CD4-positive, alpha-beta T cell treated with Interferon gamma for 1 hour (primary cell): ENCODE results near the gene USP7.

Experiments used
- DNase-seq: peaks from one replicate; pipeline ENCODE4 v3.0.0-alpha.2; 2020

Gene USP7

GRCh38 chr16:8950580-8951077 is 13.1 kb downstream of the USP7 start:
- no peak for DNase-seq

- no peak for DNase-seq
These were observed 13.9 kb downstream of the USP7 start for GRCh38 chr16:8949536-8950418.

- DNase-seq, result no peak
These were observed 14.9 kb downstream of the USP7 start for GRCh38 chr16:8948831-8949230.

GRCh38 chr16:8948069-8948593 is 15.6 kb downstream of the USP7 start:
- no peak for DNase-seq

GRCh38 chr16:8946544-8946943 is 17.2 kb downstream of the USP7 start:
- DNase-seq, result no peak

DNA sequence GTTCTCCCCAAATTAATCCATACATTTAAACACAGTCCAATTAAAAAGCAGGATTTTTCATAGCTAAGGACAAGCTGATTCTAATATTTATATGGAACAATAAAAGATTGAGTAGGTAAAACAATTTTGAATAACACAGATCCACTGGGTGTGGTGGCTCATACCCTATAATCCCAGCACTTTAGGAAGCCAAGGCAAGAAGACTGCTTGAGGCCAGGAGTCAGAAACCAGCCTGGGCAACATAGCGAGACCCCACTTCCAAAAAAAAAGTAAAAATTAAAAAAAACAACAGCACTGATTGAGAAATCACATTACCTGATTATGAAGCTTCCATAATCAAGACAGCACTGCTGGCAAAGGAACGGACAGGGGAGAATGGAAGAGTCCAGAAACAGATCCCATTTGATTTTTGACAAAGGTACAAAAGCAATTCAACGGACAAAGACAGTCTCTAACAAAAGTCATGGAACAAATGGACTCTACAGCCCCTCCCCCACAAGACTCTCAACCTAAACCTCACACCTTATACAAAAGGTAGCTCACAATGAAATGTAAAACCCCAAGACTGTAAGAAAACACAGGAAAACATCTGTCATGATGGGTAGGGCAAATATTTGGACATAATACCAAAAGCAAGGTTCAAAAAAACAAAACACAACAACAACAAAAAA is 17.9 kb downstream of the USP7 start:
- no peak for DNase-seq

DNA sequence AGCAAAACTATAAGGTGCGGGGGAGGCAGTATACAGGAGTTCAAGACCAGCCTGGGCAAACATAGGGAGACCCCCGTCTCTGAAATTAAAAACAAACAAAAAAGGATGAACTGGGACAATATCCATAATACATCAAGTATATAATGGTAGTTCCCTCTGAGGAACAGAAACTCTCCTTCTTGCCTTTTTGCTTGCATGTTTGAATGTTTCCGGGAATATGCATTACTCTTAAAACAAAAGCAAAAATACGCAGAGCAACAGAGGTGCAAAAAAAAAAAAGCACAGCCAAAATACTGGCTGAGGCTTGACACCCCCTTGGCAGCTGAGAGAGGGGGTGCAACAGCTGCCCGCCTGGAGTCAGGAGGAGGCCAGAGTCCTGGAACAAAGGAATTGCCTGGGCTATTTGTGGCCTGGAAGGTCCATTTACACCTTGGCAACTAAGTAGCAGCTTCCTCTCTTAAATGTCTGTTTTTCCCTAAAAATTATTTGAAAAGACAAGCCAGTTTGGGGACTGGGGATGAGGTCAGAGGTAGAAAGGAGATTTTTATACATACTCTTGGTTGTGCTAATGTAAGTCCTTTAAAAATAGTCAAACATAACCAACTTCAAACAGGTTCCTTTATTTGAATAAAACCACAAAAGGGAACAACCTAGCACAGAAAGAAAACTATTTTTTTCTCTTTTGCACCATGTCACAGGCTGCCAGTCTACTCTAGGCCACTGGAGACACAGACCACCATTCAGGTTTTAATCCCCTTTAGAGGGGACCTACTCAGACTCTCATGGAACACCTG is 19.5 kb downstream of the USP7 start:
- DNase-seq, result no peak

- DNase-seq, result no peak
These were observed 20.5 kb downstream of the USP7 start for GRCh38 chr16:8943001-8943763.

DNA sequence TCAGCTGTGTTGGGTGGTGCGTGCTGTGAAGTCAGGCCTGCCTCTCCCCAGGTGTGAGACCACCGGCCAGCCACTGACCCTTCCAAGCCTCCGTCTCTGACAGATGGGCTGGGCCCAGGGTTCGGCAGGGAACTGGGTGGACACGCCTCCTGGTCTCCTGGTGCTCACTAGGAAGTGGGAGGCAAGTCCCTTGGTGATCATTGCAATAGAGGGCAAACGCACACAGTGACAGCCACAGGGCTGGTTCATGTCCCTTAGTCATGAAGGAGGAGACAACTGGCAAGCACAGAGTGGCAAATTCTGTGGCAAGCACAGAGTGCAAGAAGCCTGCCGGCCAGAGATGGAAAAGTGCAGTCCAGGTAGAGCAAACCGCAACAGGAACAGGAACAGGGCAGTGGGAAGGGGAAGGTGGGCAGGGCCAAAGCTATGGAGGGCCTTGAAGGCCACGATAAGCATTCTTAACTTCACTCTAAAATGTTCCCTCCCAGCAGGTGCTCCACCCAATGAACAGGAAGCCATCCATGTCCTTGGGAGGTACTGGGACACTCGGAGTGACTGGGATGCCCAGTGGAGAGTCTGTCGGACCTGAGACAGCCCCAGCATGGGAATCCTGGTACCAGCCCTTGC is 21.9 kb downstream of the USP7 start:
- DNase-seq, result peak; percentile 22

- DNase-seq, result no peak
These were observed 25.9 kb downstream of the USP7 start for GRCh38 chr16:8937803-8938202.

GRCh38 chr16:8936421-8936820 is 27.3 kb downstream of the USP7 start:
- peak; percentile 60 for DNase-seq

DNA sequence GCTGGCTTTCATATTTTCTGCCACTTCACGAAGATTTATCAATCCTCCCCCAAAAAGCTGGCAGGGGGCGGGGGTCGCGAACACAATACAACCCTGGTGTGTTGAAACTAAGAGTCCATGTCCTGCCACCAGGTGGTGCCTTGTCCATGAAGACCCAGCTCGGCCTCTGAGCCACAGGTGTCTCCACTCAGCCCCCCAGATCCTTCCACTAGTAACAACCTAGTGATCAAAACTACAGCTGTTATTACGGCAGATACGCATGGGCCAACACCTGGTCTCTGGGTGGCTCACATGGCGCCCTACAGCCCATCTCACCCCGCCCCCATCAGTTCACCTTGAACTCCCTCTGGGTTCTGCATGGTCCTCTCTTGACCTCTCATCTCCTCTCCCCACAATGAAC is 27.7 kb downstream of the USP7 start:
- DNase-seq, result peak; percentile 18

- DNase-seq, result no peak
These were observed 29.1 kb downstream of the USP7 start for GRCh38 chr16:8934601-8935000.

GRCh38 chr16:8931859-8932258 is 31.8 kb downstream of the USP7 start:
- DNase-seq, result peak; percentile 19

GRCh38 chr16:8929086-8929748 is 34.5 kb downstream of the USP7 start:
- DNase-seq, result no peak

DNA sequence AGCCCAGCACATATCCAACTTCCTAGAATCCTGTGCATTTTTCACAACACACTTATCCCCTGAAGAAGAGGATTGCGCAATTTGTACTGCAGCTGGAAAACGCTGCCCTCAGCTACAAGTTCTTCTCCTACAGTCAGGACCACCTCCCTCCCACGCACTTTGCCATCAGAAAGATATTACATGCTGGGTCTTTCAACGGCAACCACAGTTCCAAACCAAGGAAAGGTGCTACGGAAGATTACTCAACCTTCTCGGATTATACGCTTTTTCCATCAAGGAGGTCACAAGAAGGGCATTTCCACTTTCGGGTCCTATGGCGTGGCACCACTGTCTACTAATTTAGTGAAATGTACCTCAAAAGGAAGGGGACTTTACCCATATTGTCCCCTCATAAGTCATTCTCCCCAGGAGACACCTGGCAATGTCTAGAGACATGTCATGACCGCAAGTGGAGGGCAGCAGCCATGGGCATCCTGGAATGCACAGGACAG is 35.2 kb downstream of the USP7 start:
- no peak for DNase-seq

DNA sequence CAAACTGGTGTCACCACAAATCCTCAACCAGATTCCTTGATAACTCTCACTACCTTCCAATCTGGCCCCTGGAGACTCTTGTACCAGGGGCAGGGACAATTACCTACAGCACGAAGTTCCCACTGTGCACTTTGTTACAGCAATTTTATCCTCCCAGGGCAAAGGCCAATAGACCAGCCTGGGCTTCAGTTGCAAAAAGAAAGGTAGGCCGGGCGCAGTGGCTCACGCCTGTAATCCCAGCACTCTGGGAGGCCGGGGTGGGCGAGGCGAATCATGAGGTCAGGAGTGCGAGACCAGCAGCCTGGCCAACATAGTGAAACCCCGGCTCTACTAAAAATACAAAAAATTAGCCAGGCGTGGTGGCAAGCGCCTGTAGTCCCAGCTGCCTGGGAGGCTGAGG is 36.9 kb downstream of the USP7 start:
- DNase-seq, result no peak

DNA sequence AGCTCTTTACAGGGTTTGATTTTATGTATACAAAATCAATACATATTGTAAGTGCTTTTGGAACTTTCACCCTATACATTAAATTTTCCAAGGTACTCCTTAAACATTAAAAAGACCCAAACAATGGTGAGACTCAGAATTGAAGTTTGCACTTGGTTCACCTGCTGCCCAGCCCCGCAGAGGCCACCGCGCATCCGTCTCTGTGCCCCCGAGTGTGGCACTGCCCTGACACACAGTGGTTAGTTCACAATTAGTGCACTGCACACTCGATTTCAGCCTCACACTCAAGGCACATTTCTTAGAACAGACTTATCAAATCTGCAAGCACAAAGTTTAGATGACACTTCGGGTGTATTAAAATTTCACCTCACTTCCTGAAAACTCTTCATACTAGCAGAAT is 38.3 kb downstream of the USP7 start:
- DNase-seq, result no peak

DNA sequence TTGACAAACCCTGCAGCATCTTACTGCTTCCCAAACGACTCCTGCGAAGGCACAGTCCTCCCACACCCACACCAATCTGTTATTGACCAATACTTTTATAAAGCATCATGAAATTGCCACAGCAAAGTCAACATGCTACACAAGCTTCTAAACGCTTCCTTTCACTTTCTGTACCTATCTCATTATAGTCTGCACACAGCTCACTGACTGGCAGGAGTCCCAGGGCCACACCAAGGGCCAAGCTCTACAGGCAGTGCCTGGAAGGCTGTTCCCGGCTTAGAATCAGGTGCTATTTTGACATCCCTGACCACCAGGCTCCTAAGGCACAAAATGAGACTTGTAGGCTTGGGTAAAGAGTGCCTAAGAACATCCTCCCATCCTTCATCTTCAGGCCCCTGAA is 39.5 kb downstream of the USP7 start:
- DNase-seq, result no peak

DNA sequence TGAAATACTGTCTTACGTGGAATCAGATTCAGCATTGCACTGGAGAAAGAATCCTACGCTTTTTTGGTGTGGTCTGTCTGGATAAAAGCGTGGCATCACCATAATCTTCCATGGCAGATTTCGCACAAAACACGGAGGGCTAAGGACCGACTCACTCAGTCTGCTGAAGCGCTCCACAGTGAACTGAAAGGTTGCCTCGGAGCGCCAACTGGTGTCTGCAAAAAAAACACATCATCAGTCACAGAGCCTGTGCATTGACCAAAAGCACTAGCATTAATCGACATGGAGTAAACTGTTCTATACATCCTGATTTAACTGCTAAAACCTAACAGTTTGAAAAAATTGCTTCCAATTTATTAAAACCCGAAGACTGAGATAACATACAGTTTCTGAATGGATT is 40.5 kb downstream of the USP7 start:
- no peak for DNase-seq

- DNase-seq, result no peak
These were observed 42.2 kb downstream of the USP7 start for GRCh38 chr16:8921347-8921984.
